Rectal smooth muscle tissue (tissue), 1 donor: ENCODE measurements around the gene TMC5.
"Not testable (repeated sequence)": the region's sequence is repeated elsewhere in the genome, so short reads cannot be mapped to it uniquely, and the experiment has no call there.

Experiments
- H3K27ac ChIP-seq: one replicate; pipeline ENCODE4 v1.7.0; 2013; ENCODE audit warnings: low read depth, low read length, inconsistent platforms
- H3K27me3 ChIP-seq: one replicate; pipeline ENCODE4 v1.7.0; 2013; ENCODE audit warnings: low read length; ENCODE audit not compliant: control insufficient read depth, insufficient read depth
- H3K36me3 ChIP-seq: one replicate; pipeline ENCODE4 v1.7.0; 2013; ENCODE audit warnings: low read length; ENCODE audit not compliant: control insufficient read depth, insufficient read depth
- H3K4me1 ChIP-seq: one replicate; pipeline ENCODE4 v1.7.0; 2013; ENCODE audit warnings: low read length; ENCODE audit not compliant: control insufficient read depth, insufficient read depth
- H3K4me3 ChIP-seq: one replicate; pipeline ENCODE4 v1.7.0; 2013; ENCODE audit warnings: low read length
- H3K9ac ChIP-seq: one replicate; pipeline ENCODE4 v1.7.0; 2013; ENCODE audit warnings: low read length

The TMC5 gene

DNA sequence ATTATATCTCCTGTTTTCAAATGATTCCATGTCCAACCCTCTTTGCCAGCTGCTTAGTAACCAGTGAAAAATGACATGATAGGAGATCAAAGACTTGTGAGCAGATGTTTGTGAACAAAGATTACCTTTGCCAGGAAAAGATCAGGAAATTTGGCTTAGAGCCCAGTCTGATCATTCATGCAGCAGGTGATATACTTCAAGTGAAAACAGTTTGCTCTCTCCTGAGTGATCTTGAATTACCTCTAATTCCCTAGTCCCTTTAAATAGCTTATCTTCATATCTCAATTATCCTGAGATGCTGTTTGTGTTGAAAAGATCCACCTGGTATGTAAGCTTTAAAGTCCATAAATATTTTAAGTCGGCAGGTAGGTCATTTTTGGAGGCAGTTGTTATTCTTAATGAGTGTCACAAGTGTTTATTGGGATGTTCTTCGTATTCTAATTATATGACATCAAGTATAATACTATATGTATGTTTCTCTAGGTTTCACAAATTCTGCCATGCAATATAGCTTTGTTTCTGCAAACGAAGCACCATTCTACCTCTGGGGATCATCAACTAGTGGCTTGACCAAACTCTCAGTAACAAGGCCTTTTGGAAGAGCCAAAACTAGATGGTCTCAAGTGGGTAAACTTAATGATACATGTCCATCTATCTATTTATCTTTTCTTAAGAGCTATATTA, 124.6 kb downstream of the TMC5 start:
- H3K9ac ChIP-seq: no peak overlapping the region
- no peaks in the 10 kb centered on the region for H3K27me3 ChIP-seq
- no peak overlapping the region for H3K4me3 ChIP-seq
- H3K4me1 ChIP-seq: no peaks in the 10 kb centered on the region
- no peak overlapping the region for H3K27ac ChIP-seq
- H3K36me3 ChIP-seq: peaks cover 6% of the 10 kb centered on the region

DNA sequence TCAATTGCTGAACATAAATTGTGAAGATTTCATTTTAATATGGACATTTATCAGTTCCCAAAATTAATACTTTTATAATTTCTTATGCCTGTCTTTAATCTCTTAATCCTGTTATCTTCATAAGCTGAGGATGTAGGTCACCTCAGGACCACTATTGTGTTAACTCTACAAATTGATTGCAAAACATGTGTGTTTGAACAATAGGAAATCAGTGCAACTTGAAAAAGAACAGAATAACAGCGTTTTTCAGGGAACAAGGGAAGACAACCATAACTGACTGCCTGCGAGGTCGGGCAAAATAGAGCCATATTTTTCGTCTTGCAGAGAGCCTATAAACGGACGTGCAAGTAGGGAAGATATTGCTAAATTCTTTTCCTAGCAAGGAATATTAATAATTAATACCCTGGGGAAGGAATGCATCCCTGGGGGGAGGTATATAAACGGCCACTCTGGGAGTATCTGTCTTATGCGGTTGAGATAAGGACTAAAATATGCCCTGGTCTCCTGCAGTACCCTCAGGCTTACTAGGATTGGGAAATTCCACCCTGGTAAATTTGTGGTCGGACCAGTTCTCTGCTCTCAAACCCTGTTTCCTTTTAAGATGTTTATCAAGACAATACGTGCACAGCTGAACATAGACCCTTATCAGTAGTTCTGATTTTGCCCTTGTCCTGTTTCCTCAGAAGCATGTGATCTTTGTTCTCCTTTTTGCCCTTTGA, 125.8 kb downstream of the TMC5 start:
- not testable (repeated sequence) for H3K27me3 ChIP-seq, H3K9ac ChIP-seq, H3K4me1 ChIP-seq, H3K36me3 ChIP-seq, H3K4me3 ChIP-seq, H3K27ac ChIP-seq

DNA sequence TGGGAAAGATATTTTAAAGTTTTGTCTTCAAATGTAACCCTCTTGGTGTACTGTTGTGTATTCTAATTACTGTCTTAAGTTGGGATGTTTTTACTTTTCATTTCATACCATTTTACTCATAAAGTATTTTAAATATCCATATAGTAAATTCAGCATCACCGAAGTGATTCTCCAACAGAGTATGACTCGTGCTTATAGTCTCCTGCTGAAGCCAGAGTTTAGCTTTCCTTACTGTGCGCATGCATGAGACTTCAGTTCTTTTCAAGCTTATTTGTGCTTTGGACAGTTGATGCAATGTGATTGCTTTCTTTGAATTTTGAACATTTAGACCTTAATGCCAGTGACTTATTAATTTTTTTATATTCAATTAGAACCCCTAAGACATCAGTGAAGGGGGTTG, 130.5 kb downstream of the TMC5 start:
- Histone ChIP-seq H3K27ac (no peak overlapping the region), H3K4me3 (no peak overlapping the region), H3K4me1 (no peaks in the 10 kb centered on the region), H3K27me3 (no peaks in the 10 kb centered on the region), H3K36me3 (peaks cover 6% of the 10 kb centered on the region), H3K9ac (no peak overlapping the region)
